ENCODE data around the gene JAM2. TPM values are rescaled to one million over a fixed set of nuclear protein-coding genes. Genes with fewer than 3 reads are reported as not detected.

Gene JAM2
- total RNA-seq, 2 donors from 2014 or later: 12.3 to 15.6 TPM

DNA sequence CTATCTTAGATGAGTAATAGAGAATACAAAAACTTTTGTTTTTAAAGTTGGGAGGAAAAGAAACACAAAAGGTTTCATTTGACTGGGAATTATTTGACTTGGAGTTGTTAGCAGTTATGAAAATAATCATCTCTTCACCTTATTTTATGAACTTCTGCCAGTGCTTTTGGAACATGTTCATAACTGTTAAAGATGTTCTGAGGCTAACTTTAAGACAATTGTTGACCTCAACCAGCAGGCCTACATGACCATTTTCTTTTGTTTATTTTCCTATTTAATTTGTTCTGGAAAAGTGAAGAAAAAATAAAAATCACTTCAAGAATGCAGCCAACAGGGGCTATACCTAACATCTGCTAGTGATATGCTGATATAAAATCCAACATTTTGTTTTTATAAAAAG lies 37.4 kb downstream of the JAM2 start:
- no peak for DNase-seq (ENCODE audit: low spot score)
- Histone ChIP-seq H3K4me3 (no peak overlapping the region), H3K27me3 (no peaks in the 10 kb centered on the region), H3K4me1 (no peaks in the 10 kb centered on the region), H3K36me3 (no peaks in the 10 kb centered on the region), H3K9me3 (no peaks in the 10 kb centered on the region), H3K27ac (no peak overlapping the region)
- TF ChIP-seq, protein P1, sequence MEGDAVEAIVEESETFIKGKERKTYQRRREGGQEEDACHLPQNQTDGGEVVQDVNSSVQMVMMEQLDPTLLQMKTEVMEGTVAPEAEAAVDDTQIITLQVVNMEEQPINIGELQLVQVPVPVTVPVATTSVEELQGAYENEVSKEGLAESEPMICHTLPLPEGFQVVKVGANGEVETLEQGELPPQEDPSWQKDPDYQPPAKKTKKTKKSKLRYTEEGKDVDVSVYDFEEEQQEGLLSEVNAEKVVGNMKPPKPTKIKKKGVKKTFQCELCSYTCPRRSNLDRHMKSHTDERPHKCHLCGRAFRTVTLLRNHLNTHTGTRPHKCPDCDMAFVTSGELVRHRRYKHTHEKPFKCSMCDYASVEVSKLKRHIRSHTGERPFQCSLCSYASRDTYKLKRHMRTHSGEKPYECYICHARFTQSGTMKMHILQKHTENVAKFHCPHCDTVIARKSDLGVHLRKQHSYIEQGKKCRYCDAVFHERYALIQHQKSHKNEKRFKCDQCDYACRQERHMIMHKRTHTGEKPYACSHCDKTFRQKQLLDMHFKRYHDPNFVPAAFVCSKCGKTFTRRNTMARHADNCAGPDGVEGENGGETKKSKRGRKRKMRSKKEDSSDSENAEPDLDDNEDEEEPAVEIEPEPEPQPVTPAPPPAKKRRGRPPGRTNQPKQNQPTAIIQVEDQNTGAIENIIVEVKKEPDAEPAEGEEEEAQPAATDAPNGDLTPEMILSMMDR (IDR thresholded peaks at IDR 0.05): no peak

DNA sequence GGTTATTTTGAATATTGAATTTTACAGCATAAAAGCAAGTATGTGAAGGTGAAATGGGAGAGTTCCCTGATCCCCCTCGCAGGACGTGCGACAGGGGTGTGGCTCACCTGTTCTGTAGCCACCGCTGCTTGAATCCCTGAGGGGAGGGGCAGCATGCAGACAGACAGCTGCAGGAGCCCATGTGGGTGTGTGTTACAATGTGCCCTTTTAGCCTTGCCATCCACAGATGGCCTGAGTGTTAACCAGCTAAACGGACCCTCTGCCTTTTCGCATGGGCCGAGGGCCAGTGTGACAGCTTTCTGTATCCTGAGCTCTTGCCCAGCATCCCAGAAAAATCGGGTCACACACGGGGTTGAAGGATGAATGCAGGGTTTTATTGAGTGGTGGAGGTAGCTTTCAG lies 43.3 kb downstream of the JAM2 start:
- H3K36me3 ChIP-seq: no peaks in the 10 kb centered on the region
- no peaks in the 10 kb centered on the region for H3K4me1 ChIP-seq
- H3K9me3 ChIP-seq: no peaks in the 10 kb centered on the region
- H3K27ac ChIP-seq: no peak overlapping the region
- no peaks in the 10 kb centered on the region for H3K27me3 ChIP-seq
- DNase-seq (ENCODE audit: low spot score): no peak
- TF ChIP-seq, protein P1 (IDR thresholded peaks at IDR 0.05): no peak
- H3K4me3 ChIP-seq: no peak overlapping the region

DNA sequence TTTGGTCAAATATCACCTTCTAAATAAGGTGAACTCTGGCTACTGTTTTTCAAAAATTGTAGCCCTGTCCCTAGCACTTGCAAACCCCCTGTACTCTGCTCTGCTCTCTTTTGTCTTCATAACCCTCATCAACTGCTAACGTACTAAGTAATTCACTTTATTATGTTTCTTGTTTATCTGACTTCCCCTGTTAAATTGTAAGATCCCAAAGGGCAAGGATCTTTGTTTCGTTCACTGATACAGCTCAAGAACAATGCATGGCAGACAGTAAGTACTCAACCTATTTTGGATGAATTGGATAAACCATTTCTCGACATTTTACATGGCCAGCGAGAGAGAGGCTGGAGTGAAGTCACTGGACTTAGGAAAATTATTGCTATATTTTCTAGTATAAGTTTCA lies 48.7 kb downstream of the JAM2 start:
- Histone ChIP-seq H3K9me3 (no peaks in the 10 kb centered on the region), H3K4me1 (peaks cover 0 to 11% of the 10 kb centered on the region in 2 donors), H3K4me3 (no peak overlapping the region), H3K36me3 (no peaks in the 10 kb centered on the region), H3K27me3 (no peaks in the 10 kb centered on the region), H3K27ac (peak overlapping the region in 1 of 2 donors; percentile 48)
- no peak for DNase-seq (ENCODE audit: low spot score)
- TF ChIP-seq, protein P1 (IDR thresholded peaks at IDR 0.05): no peak

DNA sequence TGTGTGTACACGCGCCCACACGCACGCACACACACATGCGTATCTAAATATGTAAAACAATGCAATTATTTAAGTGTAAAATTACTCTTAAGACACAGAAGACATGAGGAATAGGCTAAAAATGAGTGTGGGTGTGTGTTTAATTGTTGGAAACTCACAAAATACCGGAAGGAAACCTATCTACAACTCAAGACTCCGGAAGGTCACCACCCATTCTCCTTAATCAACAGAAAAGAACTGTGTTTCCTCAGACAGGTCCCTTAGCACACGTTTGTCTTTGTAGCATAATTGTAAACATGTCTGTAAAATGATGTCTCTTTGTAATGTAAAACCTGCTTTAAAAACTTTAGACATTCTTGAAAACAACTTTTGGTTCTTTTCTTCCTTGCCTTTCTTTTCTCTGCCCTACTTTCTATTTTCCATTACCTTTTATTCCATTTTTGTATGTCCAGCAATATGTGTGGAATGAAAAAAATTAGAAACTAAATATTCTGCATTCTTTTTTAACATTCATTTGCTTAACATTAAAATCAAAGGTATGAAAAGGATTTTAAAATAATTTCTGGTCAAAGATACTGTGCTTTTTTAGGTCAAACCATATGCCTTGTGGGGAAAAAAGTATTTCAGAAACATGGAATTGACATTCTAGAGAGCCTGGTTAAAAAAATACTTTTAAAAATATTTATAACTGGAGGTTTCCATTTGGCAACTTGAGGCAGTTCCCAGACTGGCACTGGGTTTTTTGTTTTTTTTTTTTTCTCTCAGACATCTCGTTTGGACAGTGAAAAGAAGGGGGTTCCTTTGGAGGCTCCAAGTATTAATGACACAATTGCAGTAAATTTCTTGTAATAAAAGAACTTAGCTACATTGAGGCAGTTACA lies 49.5 kb downstream of the JAM2 start:
- H3K27me3 ChIP-seq: no peaks in the 10 kb centered on the region
- no peak for DNase-seq (ENCODE audit: low spot score)
- peaks cover 0 to 11% of the 10 kb centered on the region in 2 donors for H3K4me1 ChIP-seq
- peak overlapping the region in 1 of 2 donors; percentile 48 for H3K27ac ChIP-seq
- no peaks in the 10 kb centered on the region for H3K36me3 ChIP-seq
- H3K4me3 ChIP-seq: no peak overlapping the region
- TF ChIP-seq, protein P1 (IDR thresholded peaks at IDR 0.05): no peak
- no peaks in the 10 kb centered on the region for H3K9me3 ChIP-seq

DNA sequence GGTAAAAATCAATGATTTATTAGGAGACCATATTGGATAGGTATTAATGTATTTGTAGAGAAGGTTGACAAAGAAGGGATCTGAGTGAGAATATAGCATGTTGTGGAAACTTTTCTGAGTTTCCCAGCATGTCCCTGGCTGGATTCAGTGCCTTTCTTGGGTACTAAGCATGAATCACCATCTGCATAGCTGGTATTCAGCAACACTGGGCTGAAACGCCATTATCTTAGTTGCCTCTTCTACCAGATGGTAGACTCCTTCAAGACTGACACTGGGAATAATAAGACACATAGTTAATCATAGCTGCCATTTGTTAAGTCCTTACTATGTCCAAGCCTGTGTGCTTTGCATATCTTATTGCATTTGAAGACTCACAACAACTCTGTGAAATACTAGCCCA lies 50.2 kb downstream of the JAM2 start:
- TF ChIP-seq, protein P1 (IDR thresholded peaks at IDR 0.05): no peak
- Histone ChIP-seq H3K4me1 (peaks cover 0 to 11% of the 10 kb centered on the region in 2 donors), H3K36me3 (no peaks in the 10 kb centered on the region), H3K27me3 (no peaks in the 10 kb centered on the region), H3K4me3 (no peak overlapping the region), H3K27ac (peak overlapping the region in 1 of 2 donors; percentile 12), H3K9me3 (no peaks in the 10 kb centered on the region)
- no peak for DNase-seq (ENCODE audit: low spot score)
